ENCODE measurements around the gene FMO2. TPM values are rescaled to one million over a fixed set of nuclear protein-coding genes. Genes with fewer than 3 reads are reported as not detected.

FMO2 gene
- total RNA-seq, 4 donors from 2014 or later: 1.9 to 74.4 (median 29.4) TPM

DNA sequence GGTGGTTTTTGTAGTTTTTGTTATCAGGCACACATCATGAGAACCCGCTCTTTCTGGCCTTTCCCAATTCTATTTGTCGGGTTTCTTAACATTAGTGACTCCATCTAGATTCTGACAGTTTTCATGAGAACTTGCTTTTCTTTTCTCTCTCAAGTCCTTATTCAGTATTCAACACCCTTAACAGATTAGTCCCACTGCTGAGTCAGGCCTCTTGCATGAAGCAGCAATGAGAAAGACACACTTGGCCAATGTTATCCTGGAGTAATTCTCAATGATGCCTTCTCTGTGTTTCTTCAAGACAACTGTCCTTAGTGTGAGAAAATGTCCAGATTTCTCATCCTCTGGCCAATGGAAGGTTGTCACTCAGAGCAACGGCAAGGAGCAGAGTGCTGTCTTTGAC, 11.3 kb downstream of the FMO2 start:
- no peak overlapping the region for H3K27ac ChIP-seq
- H3K4me3 ChIP-seq: no peak overlapping the region
- no peaks in the 10 kb centered on the region for H3K9me3 ChIP-seq
- no peaks in the 10 kb centered on the region for H3K4me1 ChIP-seq
- intact Hi-C loops (cut with DNase I; ENCODE audit: low total_unique reads): no loop called here
- no peaks in the 10 kb centered on the region for H3K36me3 ChIP-seq
- TF ChIP-seq, protein P1, sequence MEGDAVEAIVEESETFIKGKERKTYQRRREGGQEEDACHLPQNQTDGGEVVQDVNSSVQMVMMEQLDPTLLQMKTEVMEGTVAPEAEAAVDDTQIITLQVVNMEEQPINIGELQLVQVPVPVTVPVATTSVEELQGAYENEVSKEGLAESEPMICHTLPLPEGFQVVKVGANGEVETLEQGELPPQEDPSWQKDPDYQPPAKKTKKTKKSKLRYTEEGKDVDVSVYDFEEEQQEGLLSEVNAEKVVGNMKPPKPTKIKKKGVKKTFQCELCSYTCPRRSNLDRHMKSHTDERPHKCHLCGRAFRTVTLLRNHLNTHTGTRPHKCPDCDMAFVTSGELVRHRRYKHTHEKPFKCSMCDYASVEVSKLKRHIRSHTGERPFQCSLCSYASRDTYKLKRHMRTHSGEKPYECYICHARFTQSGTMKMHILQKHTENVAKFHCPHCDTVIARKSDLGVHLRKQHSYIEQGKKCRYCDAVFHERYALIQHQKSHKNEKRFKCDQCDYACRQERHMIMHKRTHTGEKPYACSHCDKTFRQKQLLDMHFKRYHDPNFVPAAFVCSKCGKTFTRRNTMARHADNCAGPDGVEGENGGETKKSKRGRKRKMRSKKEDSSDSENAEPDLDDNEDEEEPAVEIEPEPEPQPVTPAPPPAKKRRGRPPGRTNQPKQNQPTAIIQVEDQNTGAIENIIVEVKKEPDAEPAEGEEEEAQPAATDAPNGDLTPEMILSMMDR (IDR thresholded peaks at IDR 0.05): no peak
- TF ChIP-seq POLR2A (IDR thresholded peaks at IDR 0.05): no peak
- no peaks in the 10 kb centered on the region for H3K27me3 ChIP-seq
- no peak for DNase-seq

DNA sequence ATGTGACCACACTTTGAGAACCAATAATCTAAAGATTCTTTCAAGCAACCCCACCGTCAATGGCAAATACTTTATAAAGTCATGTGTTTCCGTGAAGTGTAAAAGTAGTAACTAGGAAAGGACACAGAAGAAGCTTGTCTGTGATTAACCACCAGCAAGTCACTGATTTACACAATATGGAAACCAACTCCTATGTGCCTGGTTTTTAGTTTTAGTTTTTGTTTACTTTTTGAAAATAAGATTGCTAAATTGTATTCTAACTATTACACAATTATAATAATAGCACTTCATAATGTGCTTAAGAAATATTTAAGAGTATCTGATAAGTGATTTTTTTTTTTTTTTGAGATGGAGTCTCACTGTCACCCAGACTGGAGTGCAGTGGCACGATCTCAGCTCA, 13.0 kb downstream of the FMO2 start:
- Histone ChIP-seq H3K27me3 (no peaks in the 10 kb centered on the region), H3K36me3 (no peaks in the 10 kb centered on the region), H3K4me1 (no peaks in the 10 kb centered on the region), H3K4me3 (no peak overlapping the region), H3K27ac (no peak overlapping the region), H3K9me3 (no peaks in the 10 kb centered on the region)
- intact Hi-C loops (cut with DNase I; ENCODE audit: low total_unique reads): no loop called here
- TF ChIP-seq, protein P1 (IDR thresholded peaks at IDR 0.05): no peak
- TF ChIP-seq POLR2A (IDR thresholded peaks at IDR 0.05): no peak
- DNase-seq: no peak

DNA sequence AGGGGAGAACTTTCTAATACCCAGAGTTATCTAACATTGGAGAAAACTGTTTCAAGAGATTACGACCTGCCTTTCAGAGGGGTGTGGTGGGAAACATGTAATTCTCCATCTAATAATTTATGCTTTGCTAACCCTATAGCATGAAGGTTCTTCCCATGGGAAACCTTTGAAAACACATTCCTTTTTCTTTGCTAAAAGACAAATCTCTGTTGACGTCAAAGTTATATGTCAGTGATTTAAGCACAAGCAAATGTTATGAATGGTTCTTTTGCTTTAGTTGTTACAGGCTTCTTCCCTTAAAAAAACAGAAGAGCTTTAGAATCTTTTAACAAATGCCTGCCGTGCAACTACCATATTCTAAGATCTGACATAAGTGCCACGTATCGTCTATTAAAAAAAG, 19.2 kb downstream of the FMO2 start:
- intact Hi-C loops (cut with DNase I; ENCODE audit: low total_unique reads): no loop called here
- Histone ChIP-seq H3K9me3 (no peaks in the 10 kb centered on the region), H3K27me3 (no peaks in the 10 kb centered on the region), H3K4me3 (no peak overlapping the region), H3K27ac (no peak overlapping the region), H3K36me3 (no peaks in the 10 kb centered on the region), H3K4me1 (no peaks in the 10 kb centered on the region)
- DNase-seq: no peak
- no peak for TF ChIP-seq POLR2A (IDR thresholded peaks at IDR 0.05)
- TF ChIP-seq, protein P1 (IDR thresholded peaks at IDR 0.05): no peak

DNA sequence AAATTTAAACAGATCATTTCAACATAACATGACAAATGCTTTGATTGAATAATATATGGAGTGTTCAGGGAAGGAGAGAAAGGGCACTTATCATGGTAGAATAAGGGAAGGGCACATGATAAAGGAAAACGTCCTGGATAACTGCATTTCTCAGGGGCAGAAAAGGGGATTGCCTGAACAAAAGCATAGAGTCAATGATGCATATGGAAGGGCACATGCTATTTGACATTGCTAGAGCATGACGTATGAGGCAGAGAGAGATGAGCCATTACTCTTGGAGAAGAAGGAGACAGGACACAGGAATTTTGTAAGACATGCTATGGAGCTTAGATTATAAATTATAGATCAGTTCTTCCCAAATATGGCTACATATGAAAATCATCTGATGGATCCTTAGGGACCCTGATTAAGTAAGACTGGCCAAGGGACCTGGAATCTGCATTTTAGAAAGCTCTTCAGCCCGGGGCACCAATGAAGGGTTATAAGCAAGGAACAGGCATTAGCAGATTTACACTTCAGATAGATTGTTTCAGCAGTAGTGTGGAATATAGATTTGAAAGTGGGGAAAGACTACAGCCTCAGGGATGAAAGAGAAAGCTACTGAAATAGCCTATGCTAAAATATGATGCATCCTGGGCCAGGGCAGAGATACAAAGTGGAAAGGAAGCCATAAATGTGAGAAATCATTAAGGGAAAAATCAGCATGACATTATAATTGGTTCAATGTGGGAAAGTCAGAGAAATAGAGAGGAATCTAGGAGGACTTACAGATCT, 21.3 kb downstream of the FMO2 start:
- Histone ChIP-seq H3K36me3 (no peaks in the 10 kb centered on the region), H3K9me3 (no peaks in the 10 kb centered on the region), H3K27me3 (no peaks in the 10 kb centered on the region), H3K27ac (no peak overlapping the region), H3K4me1 (no peaks in the 10 kb centered on the region), H3K4me3 (no peak overlapping the region)
- no peak for DNase-seq
- intact Hi-C loops (cut with DNase I; ENCODE audit: low total_unique reads): no loop called here
- no peak for TF ChIP-seq POLR2A (IDR thresholded peaks at IDR 0.05)
- TF ChIP-seq, protein P1 (IDR thresholded peaks at IDR 0.05): no peak

DNA sequence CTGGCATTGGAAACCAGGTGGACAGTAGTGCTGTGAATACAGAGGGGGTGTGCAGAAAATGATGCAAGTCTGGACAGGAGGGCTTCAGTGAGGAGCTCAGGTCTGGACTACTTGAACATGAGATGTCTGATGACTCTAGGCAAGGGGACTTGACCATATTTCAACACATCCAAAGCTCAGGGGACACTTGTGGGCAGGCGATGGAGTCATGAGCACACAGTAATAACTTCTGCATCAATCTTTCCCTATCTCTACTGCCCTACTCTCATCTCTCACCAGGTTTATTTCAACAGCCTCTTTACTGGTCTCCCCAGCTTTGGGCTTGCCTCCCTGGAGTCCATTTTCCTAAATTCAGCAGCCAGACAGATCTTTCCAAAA, 21.9 kb downstream of the FMO2 start:
- peak in 1 of 2 donors; percentile 25 for DNase-seq

More for the DNA sequence above, 21.9 kb downstream of the FMO2 start:
- Histone ChIP-seq H3K27me3 (no peaks in the 10 kb centered on the region), H3K9me3 (no peaks in the 10 kb centered on the region), H3K27ac (no peak overlapping the region), H3K4me1 (no peaks in the 10 kb centered on the region), H3K36me3 (no peaks in the 10 kb centered on the region), H3K4me3 (no peak overlapping the region)
- no peak for TF ChIP-seq POLR2A (IDR thresholded peaks at IDR 0.05)
- TF ChIP-seq, protein P1 (IDR thresholded peaks at IDR 0.05): no peak
- intact Hi-C loops (cut with DNase I; ENCODE audit: low total_unique reads): no loop called here
